Activated naive CD4-positive, alpha-beta T cell treated with Interleukin-2 at 50 U/mL for 16 hours (primary cell): ENCODE data around the gene PDZRN3.

Source experiments
- DNase-seq: peaks from one replicate; pipeline ENCODE4 v3.0.0-alpha.2; 2020

The PDZRN3 gene

DNA sequence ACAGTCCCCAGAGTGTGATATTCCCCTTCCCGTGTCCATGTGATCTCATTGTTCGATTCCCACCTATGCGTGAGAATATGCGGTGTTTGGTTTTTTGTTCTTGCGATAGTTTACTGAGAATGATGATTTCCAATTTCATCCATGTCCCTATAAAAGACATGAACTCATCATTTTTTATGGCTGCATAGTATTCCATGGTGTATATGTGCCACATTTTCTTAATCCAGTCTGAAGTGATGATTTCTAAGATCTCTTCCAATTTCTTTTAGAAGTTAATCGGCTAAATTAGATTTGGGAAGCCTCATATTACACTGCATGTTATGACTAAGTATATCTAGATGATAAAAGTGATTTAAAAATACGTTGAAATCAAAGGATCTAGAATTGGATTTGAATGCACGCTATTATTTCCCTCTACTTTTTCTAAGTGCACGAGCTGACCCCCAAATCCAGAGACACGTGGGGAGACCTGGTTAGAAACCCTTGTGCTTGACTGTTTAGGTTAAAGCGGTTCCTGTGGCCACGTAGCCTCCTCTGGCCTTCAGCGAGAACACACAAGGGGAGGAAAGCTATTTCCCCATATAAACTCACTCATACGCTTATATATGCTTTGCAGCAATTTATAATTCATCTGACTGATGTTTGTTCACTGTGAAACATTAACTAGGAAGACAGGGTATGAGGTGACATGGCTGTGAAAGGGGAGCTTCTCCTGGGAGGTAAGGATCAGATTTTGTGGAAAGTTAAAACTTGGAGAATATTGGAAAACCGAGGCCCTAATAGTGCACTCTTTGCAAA is 243.8 kb downstream of the PDZRN3 start:
- DNase-seq: no peak

GRCh38 chr3:73379465-73379864 is 245.3 kb downstream of the PDZRN3 start:
- no peak for DNase-seq

DNA sequence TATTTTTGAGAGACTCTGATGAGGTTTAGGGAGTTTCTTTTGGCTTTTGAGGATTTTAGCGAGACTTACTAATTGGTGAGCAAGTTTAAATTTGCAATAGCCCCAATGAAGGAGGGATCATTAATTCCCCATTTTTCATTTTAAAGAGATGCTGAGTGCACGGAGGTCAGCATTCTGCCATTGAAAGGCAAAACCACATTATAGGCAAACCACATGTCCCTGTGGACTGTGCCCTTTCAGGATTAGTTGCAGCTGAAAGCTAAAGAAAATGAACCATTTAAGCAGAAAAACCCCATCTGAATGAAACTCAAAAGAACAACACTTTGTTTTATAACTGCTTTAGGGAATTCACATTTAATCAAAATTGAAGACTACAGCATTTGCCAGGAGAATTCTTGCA is 246.5 kb downstream of the PDZRN3 start:
- no peak for DNase-seq

DNA sequence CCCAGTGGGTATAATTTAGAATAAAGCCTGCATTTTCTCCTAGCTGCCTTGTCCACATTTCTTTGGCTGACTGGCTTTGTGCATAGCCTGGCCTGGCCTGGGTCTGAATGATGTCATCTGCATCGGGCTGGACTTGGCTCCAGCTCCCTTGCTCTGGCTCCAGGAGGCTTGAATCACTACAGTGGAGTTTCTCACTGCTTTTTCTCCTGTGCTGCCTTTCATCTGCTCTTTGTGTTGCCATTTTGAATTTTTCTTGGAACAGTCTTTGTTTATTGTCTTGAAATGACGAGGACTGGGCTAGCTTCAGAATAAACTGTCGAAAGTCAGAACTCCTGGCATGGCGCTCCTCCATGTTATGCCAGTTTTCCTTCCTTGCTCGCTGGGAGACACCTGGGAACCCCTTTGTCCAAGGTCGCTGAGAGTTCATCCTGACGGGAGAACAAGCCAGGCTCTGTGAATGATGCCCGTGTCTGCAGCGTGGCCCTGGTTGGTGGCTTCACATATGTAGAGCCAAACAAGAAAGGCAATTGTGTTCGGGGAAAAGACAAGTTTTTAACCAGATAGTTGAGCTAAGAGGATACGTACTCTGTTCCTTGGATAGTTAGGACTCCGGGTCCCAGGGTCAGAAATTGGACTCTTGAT is 258.9 kb downstream of the PDZRN3 start:
- no peak for DNase-seq

DNA sequence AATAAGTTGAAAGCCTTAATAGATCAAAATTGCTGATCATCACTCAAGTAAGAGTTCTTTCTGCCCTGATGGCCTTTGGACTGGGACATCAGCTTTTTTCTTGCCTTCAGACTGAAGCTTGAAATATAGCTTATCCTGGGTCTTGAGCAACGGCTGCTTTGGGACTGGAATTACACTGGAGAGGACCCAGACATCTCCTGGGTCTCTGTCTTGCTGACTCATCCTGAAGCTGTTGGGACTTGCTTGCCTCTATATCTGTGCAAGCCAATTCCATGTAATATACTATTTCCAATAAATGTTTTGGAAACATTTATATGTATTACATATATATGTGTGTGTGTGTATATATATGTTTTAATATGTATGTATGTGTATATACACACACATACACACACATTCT is 260.2 kb downstream of the PDZRN3 start:
- no peak for DNase-seq

DNA sequence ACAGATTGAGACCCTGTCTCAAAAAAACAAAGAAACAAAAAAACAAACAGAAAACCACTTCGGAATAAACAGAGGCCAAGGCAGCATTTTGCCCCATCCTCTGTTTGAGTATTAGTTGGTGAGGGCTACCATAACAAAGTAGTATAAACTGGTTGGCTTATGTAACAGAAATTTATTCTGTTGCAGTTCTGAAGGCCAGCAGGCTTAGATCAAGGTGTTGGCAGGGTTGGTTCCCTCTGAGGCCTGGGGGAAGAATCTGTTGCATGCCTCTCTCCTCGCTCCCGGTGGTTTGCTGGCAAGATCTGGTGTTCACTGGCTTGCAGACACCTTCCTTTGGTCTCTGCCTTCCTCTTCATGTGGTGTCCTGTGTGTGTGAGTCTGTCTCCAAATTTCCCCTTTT is 261.6 kb downstream of the PDZRN3 start:
- DNase-seq: no peak

- DNase-seq: no peak
These were observed 263.1 kb downstream of the PDZRN3 start for GRCh38 chr3:73361591-73361990.

DNA sequence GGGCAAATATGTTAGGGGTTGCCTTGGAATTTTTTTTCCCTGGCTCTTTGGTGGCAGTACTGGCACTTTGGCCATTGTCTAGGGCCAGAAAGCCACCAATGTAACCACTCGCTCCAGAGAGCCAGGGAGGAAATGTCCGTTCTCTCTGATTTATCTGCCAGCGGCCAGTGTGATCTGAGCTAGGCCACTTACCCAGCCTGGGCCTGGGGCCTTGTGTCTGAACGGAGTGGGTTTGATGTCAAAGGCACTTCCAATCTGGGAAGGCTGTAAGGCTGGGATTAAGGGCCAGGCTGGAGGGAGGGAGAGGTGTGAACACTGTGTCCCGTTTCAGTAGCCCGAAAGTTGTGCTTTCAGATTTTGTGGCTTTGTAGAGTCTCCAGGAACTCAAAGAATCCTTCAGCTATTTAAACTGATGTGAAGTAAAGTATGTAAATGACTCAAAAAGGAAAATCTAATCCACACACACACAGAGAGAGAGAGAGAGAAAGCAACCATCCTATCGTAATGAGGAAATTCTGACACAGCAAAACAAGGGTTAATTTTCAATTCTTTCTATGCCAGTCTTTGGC is 271.0 kb downstream of the PDZRN3 start:
- DNase-seq: no peak

- DNase-seq: no peak
These were observed 271.7 kb downstream of the PDZRN3 start for GRCh38 chr3:73352841-73353645.

DNA sequence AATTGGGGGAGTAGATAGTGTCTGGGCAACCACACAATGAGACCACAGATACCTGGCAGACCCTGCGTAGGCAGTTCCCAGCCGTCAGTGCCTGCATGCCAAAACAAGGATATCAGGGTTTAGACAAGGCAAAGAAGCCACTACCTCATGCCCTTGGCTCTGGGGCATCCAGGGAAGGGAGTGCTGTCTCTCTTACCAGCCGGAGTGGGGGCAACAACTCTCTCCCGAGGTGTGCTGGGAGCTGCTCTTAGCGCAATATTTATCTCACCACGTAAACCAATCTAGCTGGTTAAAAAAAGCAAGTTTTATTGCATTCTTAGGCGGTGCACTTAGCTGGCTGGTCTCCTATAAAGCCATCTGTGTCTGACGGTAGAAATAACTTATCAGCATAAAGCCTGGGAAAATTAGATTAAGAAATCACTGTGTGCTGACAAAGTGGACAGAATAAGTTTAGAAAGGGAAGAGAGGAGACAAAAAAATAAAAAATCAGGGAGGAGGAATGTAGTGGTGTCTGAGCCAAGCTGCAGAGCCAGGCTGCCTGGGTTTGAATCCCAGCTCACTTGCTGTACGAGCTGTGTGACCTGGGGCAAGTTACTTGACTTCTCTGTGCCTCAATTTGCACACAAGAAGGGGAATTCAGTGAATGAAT is 273.2 kb downstream of the PDZRN3 start:
- no peak for DNase-seq

GRCh38 chr3:73350996-73351395 is 273.7 kb downstream of the PDZRN3 start:
- DNase-seq: no peak

GRCh38 chr3:73349657-73350056 is 275.1 kb downstream of the PDZRN3 start:
- DNase-seq: no peak

GRCh38 chr3:73342077-73342476 is 282.7 kb downstream of the PDZRN3 start:
- DNase-seq: no peak

DNA sequence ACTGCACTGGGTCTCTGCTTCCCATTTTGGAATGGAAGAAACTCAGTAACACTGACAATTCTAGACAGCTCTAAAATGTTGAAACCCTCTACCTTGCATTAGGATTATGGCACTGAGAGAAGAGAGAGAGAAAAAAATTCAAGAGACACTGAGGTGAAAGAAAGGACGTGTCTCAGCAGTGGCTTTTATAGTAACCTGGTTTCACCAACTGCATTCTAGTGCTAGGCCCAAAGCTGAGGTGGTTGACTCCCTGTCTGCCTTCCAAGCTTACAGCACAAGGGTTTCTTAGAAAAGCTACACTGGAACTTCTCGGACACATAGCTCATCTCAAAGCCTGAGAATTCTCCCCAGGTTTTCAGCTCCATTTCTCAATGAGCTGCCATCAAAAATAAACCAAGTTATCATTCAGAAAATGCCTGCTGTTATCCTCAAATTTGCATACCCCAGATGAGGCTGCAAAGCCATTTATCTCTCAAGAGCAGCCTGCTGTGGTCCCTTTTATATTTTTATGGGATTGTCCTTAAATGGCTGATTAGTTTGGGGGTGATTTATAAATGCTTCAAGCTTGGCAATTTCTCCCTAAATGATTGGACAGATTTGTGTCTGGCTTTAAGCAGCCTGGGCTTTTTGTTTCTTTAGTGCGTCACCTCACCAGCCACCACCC is 283.3 kb downstream of the PDZRN3 start:
- DNase-seq: no peak

- no peak for DNase-seq
These were observed 292.2 kb downstream of the PDZRN3 start for GRCh38 chr3:73332558-73332957.
